ENCODE results near the gene ZNF385B.

- no peak for TF ChIP-seq CTCF (IDR thresholded peaks at IDR 0.05)
- TF ChIP-seq POLR2AphosphoS5 (IDR thresholded peaks at IDR 0.05) = no peak
- no peak for TF ChIP-seq POLR2A (IDR thresholded peaks at IDR 0.05)
Observed at GRCh38 chr2:179604598-179604997, 256.8 kb downstream of the ZNF385B start.
